Gastrocnemius medialis (tissue), 4 donors: ENCODE measurements around the gene TRIM41. TPM values are rescaled to one million over a fixed set of nuclear protein-coding genes. Genes with fewer than 3 reads are reported as not detected.
"Not testable (repeated sequence)": the region's sequence is repeated elsewhere in the genome, so short reads cannot be mapped to it uniquely, and the experiment has no call there.

Source experiments
- ATAC-seq, 2 donors: fragments of 150-250 bp; one replicate each; pipeline ENCODE4 v1.9.1; 2016
- DNase-seq, 2 donors: peaks; one replicate each; pipeline ENCODE4 v3.0.0-alpha.2; 2019
- H3K27ac ChIP-seq, 4 donors: fragments of 200-600 bp; sonication (generic); 1 replicate in 1 of 4; 2 replicates in 3 of 4; pipeline ENCODE4 v1.5.1; 2016 to 2018; ENCODE audit warnings: mild to moderate bottlenecking in 2 of 4, moderate library complexity in 1 of 4
- H3K27me3 ChIP-seq, 3 donors: fragments of 200-600 bp; sonication (generic) in 2 of 3; 1 replicate in 1 of 3; 2 replicates in 2 of 3; pipeline versions ENCODE4 v1.5.1 to v1.6.0; 2016 to 2019; ENCODE audit warnings: mild to moderate bottlenecking in 1 of 3, moderate library complexity in 1 of 3
- H3K36me3 ChIP-seq, 2 donors: fragments of 200-600 bp; sonication (generic) in 1 of 2; one replicate each; pipeline ENCODE4 v1.5.1; 2017 to 2018
- H3K4me1 ChIP-seq, 2 donors: fragments of 200-600 bp; sonication (generic) in 1 of 2; one replicate each; pipeline ENCODE4 v1.5.1; 2016 to 2017; ENCODE audit warnings: mild to moderate bottlenecking in 2 of 2
- H3K4me3 ChIP-seq, 4 donors: fragments of 200-600 bp; sonication (generic) in 3 of 4; 1 replicate in 1 of 4; 2 replicates in 3 of 4; pipeline ENCODE4 v1.5.1; 2016 to 2019; ENCODE audit warnings: mild to moderate bottlenecking in 2 of 4
- H3K9me3 ChIP-seq, 3 donors: fragments of 200-600 bp; sonication (generic) in 2 of 3; 1 replicate in 1 of 3; 2 replicates in 2 of 3; pipeline ENCODE4 v1.5.1; 2016 to 2019
- CTCF ChIP-seq, 5 experiments: fragments of 450-650 bp in 3 of 5; fragments of 200-600 bp in 2 of 5; sonication (generic) in 2 of 5; IDR thresholded peaks in 4 of 5; conservative IDR thresholded peaks in 1 of 5; 1 replicate in 4 of 5; 2 replicates in 1 of 5; pipeline ENCODE4 v1.5.1; 2016 to 2019; ENCODE audit warnings: antibody characterized with exemption in 5 of 5, mild to moderate bottlenecking in 3 of 5, moderate library complexity in 3 of 5
- POLR2A ChIP-seq, 2 donors: fragments of 450-650 bp; IDR thresholded peaks; one replicate each; pipeline ENCODE4 v1.6.1; 2017; ENCODE audit warnings: antibody characterized with exemption in 2 of 2, mild to moderate bottlenecking in 2 of 2, moderate library complexity in 2 of 2
- in situ Hi-C, 4 donors: fragments of 200-750 bp; cut with MboI; loops; one replicate each; pipeline versions ENCODE4 v1.15.0 to v1.8.0; 2017; ENCODE audit warnings: low sequenced_read_pairs in 4 of 4
- intact Hi-C: fragments of 100-400 bp; cut with DNase I; formaldehyde crosslinking; loops from one replicate; pipeline ENCODE4 v1.15.1; 2023; ENCODE audit warnings: low total_unique reads
- total RNA-seq, 4 donors: library from RNA; depleted of rRNA; stranded (reverse); fragments of >200 nt; gene quantifications; one replicate each; pipeline versions ENCODE4 v1.1.0 to v1.2.3, GENCODE V29; 2016

Gene TRIM41
- 10 to 100 TPM; 15.6 to 23.5 (median 21.6) TPM for total RNA-seq

GRCh38 chr5:181223058-181223728, at the start of gene TRIM41:
Gene TRIM41, plus strand, starts transcription at chr5:181223281. Its CDS starts 719 bp downstream, at chr5:181224000.
- Histone ChIP-seq H3K4me3 (peak within 1 kb of the TSS; percentile 76 to 95 (median 78)), H3K4me1 (peaks cover 23 to 26% of the 10 kb centered on the region in 2 donors), H3K36me3 (peaks cover 0 to 6% of the 10 kb centered on the region in 2 donors), H3K9me3 (no peaks in the 10 kb centered on the region), H3K27ac (peak within 1 kb of the TSS; percentile 90 to 97 (median 92)), H3K27me3 (no peaks in the 10 kb centered on the region)
- intact Hi-C loops (loop anchor here (1.0 kb wide), 3 partner anchors 21 to 38 kb away; partner anchors contain the start of gene TRIM52), in situ Hi-C loops (no loop called here)
- ATAC-seq (peak; percentile 82), DNase-seq (peak; percentile 98 to 99)
- TF ChIP-seq CTCF (IDR thresholded peaks at IDR 0.05 in 4 of 5, conservative IDR thresholded peaks at IDR 0.05 in 1 of 5), result peak in 1 of 5 experiments; percentile 3
- TF ChIP-seq POLR2A (IDR thresholded peaks at IDR 0.05), result peak; percentile 88 to 95

GRCh38 chr5:181173420-181174342, 49.4 kb upstream of the TRIM41 start:
- in situ Hi-C loops (no loop called here), intact Hi-C loops (no loop called here)
- peak overlapping the region in 1 of 4 donors; percentile 50 for H3K27ac ChIP-seq

GRCh38 chr5:181176254-181176952, 46.7 kb upstream of the TRIM41 start:
- DNase-seq (no peak), ATAC-seq (no peak)
- Histone ChIP-seq H3K9me3 (no peaks in the 10 kb centered on the region), H3K4me1 (peaks cover 0 to 3% of the 10 kb centered on the region in 2 donors), H3K27ac (no peak overlapping the region), H3K27me3 (peaks cover 39 to 43% (median 42%) of the 10 kb centered on the region in 3 donors), H3K4me3 (no peak overlapping the region), H3K36me3 (no peaks in the 10 kb centered on the region)
- intact Hi-C loops (no loop called here), in situ Hi-C loops (no loop called here)
- TF ChIP-seq CTCF (IDR thresholded peaks at IDR 0.05 in 4 of 5, conservative IDR thresholded peaks at IDR 0.05 in 1 of 5), result no peak
- no peak for TF ChIP-seq POLR2A (IDR thresholded peaks at IDR 0.05)

More at GRCh38 chr5:181173420-181174342, 49.4 kb upstream of the TRIM41 start:
- DNase-seq (no peak), ATAC-seq (no peak)
- no peaks in the 10 kb centered on the region for H3K9me3 ChIP-seq
- peaks cover 63 to 69% (median 69%) of the 10 kb centered on the region in 3 donors for H3K27me3 ChIP-seq
- no peaks in the 10 kb centered on the region for H3K36me3 ChIP-seq
- peaks cover 0 to 3% of the 10 kb centered on the region in 2 donors for H3K4me1 ChIP-seq
- peak overlapping the region in 1 of 4 donors; percentile 12 for H3K4me3 ChIP-seq
- TF ChIP-seq CTCF (IDR thresholded peaks at IDR 0.05 in 4 of 5, conservative IDR thresholded peaks at IDR 0.05 in 1 of 5), result no peak
- no peak for TF ChIP-seq POLR2A (IDR thresholded peaks at IDR 0.05)

GRCh38 chr5:181177559-181177958, 45.5 kb upstream of the TRIM41 start:
- peaks cover 30 to 33% (median 32%) of the 10 kb centered on the region in 3 donors for H3K27me3 ChIP-seq
- not testable (repeated sequence) for H3K4me3 ChIP-seq

More at GRCh38 chr5:181177559-181177958, 45.5 kb upstream of the TRIM41 start:
- H3K9me3 ChIP-seq, H3K27ac ChIP-seq, H3K4me1 ChIP-seq, DNase-seq, in situ Hi-C loops, H3K36me3 ChIP-seq, intact Hi-C loops, ATAC-seq: not testable (repeated sequence)
